GM18951 (cell line): Measurements from ENCODE around the gene TAB2.
"Not testable (repeated sequence)": the region's sequence is repeated elsewhere in the genome, so short reads cannot be mapped to it uniquely, and the experiment has no call there.

Source experiments
- POLR2A ChIP-seq: IDR thresholded peaks from 4 replicates; pipeline ENCODE4 v1.6.1; 2011; ENCODE audit warnings: mild to moderate bottlenecking; ENCODE audit not compliant: insufficient read length, insufficient read depth; ENCODE audit errors: extremely low read depth
- in situ Hi-C: fragments of 300-500 bp; cut with MboI; formaldehyde crosslinking; loops from one replicate; pipeline ENCODE4 v1.12.0; 2022; ENCODE audit warnings: low sequenced_read_pairs, mixed read lengths, inconsistent platforms; ENCODE audit not compliant: unreplicated experiment

The TAB2 gene

GRCh38 chr6:149318581-149319286 is 1.2 kb downstream of the TAB2 start:
- TF ChIP-seq POLR2A = no peak
- in situ Hi-C loops = no loop called here

- TF ChIP-seq POLR2A = no peak
- in situ Hi-C loops = no loop called here
These were observed 1.9 kb downstream of the TAB2 start for GRCh38 chr6:149319422-149319821.

- in situ Hi-C loops = not testable (repeated sequence)
These were observed 2.5 kb downstream of the TAB2 start for GRCh38 chr6:149320016-149320415.

GRCh38 chr6:149320796-149321195 is 3.3 kb downstream of the TAB2 start:
- in situ Hi-C loops = no loop called here
- no peak for TF ChIP-seq POLR2A

- no peak for TF ChIP-seq POLR2A
- in situ Hi-C loops = no loop called here
These were observed 5.8 kb downstream of the TAB2 start for GRCh38 chr6:149323353-149323752.

- in situ Hi-C loops = no loop called here
- no peak for TF ChIP-seq POLR2A
These were observed 6.4 kb downstream of the TAB2 start for GRCh38 chr6:149323925-149324324.

- in situ Hi-C loops = no loop called here
- no peak for TF ChIP-seq POLR2A
These were observed 6.9 kb downstream of the TAB2 start for GRCh38 chr6:149324428-149324827.

GRCh38 chr6:149325648-149326236 is 8.2 kb downstream of the TAB2 start:
- in situ Hi-C loops = no loop called here

GRCh38 chr6:149327638-149328037 is 10.1 kb downstream of the TAB2 start:
- TF ChIP-seq POLR2A = no peak
- in situ Hi-C loops = no loop called here

More at GRCh38 chr6:149325648-149326236, 8.2 kb downstream of the TAB2 start:
- no peak for TF ChIP-seq POLR2A

- in situ Hi-C loops = no loop called here
- TF ChIP-seq POLR2A = no peak
These were observed 10.6 kb downstream of the TAB2 start for GRCh38 chr6:149328083-149328482.

- TF ChIP-seq POLR2A = no peak
- in situ Hi-C loops = no loop called here
These were observed 12.0 kb downstream of the TAB2 start for GRCh38 chr6:149329529-149329928.

- in situ Hi-C loops = no loop called here
- no peak for TF ChIP-seq POLR2A
These were observed 12.6 kb downstream of the TAB2 start for GRCh38 chr6:149330133-149330532.

GRCh38 chr6:149331043-149331807 is 13.7 kb downstream of the TAB2 start:
- in situ Hi-C loops = no loop called here
- TF ChIP-seq POLR2A = no peak

GRCh38 chr6:149331871-149332270 is 14.4 kb downstream of the TAB2 start:
- in situ Hi-C loops = no loop called here
- no peak for TF ChIP-seq POLR2A
